Omental fat pad (tissue), 4 donors: ENCODE data around the gene DTD2. TPM values are rescaled to one million over a fixed set of nuclear protein-coding genes. Genes with fewer than 3 reads are reported as not detected.

ENCODE experiments used
- ATAC-seq: fragments of 150-250 bp; one replicate; pipeline ENCODE4 v1.9.1; 2016; ENCODE audit warnings: mild to moderate bottlenecking, moderate library complexity; ENCODE audit not compliant: low FRiP score
- DNase-seq: peaks from one replicate; pipeline ENCODE4 v3.0.0-alpha.2; 2019; ENCODE audit warnings: low spot score
- total RNA-seq, 4 donors: library from RNA; depleted of rRNA; stranded (reverse); fragments of >200 nt; gene quantifications; one replicate each; pipeline ENCODE4 v1.1.0, GENCODE V29; 2016
- TF ChIP-seq, protein P1 (sequence below), 3 donors: fragments of 450-650 bp; IDR thresholded peaks; one replicate each; pipeline ENCODE4 v1.5.1; 2016 to 2017; ENCODE audit warnings: antibody characterized with exemption in 3 of 3, mild to moderate bottlenecking in 3 of 3, moderate library complexity in 2 of 3

Gene DTD2
- total RNA-seq, 4 donors from 2014 or later: 25.1 to 54.4 (median 35.9) TPM

DNA sequence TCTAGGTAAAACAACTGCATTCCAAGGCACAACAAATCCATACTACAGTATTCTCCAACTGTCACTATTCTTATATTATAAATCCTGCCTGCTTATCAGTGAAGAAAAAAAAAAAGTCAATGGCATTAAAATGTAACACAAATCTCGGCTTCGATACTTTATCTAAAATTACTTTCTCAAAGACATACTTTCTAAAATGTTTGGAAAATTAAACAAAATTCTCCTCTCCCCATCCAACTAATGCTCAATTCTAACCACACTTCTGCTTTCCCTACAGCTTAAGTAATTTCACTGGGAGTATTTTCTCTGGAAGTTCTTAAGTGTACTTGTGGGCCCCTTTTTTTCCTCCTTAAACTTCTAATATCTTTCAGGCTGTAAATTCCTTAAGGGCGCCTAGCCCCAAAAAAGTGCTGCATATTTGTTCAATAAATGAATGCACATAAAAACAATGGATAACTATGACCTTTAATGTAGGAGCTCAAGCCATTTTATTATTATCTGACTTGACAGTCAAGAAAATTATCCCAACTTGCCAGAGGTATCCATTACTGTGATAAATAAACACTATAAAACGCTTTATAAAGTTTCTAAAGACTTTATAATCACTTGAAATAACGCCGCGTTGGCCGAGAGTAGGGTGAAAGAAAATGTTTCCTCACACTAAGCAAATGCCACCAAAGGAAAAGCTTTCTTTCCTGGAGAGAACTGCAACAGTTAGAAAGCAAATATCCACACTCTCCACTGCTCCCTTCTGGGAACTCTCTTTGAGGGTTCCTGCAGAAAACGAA lies 37.9 kb downstream of the DTD2 start:
- ATAC-seq (no peak), DNase-seq (no peak)
- TF ChIP-seq, protein P1, sequence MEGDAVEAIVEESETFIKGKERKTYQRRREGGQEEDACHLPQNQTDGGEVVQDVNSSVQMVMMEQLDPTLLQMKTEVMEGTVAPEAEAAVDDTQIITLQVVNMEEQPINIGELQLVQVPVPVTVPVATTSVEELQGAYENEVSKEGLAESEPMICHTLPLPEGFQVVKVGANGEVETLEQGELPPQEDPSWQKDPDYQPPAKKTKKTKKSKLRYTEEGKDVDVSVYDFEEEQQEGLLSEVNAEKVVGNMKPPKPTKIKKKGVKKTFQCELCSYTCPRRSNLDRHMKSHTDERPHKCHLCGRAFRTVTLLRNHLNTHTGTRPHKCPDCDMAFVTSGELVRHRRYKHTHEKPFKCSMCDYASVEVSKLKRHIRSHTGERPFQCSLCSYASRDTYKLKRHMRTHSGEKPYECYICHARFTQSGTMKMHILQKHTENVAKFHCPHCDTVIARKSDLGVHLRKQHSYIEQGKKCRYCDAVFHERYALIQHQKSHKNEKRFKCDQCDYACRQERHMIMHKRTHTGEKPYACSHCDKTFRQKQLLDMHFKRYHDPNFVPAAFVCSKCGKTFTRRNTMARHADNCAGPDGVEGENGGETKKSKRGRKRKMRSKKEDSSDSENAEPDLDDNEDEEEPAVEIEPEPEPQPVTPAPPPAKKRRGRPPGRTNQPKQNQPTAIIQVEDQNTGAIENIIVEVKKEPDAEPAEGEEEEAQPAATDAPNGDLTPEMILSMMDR (IDR thresholded peaks at IDR 0.05): no peak

DNA sequence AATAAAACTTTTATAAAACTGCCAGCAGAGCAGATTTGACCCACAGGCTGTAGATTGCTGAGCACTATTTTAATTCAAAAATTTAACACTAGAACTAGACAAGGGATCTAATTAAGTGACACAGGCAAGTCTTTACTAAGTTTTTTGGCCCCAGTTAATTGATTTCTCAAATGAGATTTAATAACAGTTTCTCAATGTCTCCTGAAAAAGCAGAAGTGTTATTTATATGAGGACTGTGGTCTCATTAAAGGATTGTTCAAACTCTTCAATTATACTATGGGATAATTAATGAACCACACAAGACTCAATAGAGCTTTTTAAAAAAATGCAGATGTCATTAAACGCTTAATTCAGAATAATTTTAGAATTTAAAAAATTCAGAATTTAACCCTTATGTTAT lies 38.9 kb downstream of the DTD2 start:
- TF ChIP-seq, protein P1 (IDR thresholded peaks at IDR 0.05): no peak
- ATAC-seq (no peak), DNase-seq (no peak)

DNA sequence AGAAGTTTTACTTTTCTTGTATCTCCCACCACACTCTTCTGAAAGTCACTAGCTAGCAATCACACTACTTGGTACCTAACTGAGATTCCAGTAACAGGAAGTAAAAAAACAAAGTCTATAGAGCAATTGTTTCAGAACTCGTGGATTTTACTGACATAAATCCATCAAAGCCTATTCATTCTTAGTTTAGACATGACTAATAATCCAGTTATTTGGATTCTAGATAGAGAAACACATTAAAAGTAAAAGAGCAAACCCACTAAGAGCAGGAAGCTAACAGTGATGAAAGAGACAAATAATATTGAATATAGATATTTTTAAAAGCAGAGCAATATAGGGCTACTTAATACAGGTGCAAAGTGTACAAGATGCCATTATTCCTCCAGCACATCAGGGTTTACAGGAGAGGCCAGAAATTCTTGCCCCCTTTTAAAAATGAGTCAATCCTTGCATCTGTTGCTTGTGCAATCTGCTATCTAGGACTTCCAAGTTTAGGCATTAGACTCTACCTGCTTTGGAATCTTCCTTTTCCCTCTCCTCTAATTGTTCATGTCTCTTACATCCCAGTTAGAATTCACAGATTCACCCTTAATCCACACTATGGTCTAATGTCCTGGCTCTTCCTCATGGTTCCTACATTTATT lies 43.0 kb downstream of the DTD2 start:
- peak; percentile 26 for ATAC-seq
- no peak for DNase-seq
- TF ChIP-seq, protein P1 (IDR thresholded peaks at IDR 0.05): no peak

DNA sequence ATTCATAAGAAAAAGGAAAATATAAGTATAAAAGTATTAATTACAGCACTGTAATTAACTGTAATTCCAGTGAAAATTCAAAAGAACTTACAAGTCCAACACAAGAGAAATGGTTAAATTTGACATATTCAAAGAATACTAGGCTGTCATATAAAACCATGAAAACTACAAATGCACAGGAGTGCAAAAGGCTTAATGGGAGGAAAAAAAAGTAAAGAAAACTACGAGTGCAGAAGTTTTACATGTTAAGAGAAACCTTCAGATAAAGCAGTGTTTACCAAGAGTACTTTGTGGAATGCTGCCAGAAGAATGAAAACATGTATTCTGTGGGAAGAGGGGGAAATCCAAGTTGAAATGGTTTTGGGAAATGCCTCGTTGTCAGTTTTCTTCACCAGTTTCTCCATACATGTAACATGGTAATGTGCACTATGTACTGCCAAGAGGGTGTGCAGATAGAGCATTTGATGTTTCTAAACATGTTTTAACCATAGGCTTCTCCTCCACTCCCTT lies 46.0 kb downstream of the DTD2 start:
- ATAC-seq (no peak), DNase-seq (no peak)
- TF ChIP-seq, protein P1 (IDR thresholded peaks at IDR 0.05): no peak

DNA sequence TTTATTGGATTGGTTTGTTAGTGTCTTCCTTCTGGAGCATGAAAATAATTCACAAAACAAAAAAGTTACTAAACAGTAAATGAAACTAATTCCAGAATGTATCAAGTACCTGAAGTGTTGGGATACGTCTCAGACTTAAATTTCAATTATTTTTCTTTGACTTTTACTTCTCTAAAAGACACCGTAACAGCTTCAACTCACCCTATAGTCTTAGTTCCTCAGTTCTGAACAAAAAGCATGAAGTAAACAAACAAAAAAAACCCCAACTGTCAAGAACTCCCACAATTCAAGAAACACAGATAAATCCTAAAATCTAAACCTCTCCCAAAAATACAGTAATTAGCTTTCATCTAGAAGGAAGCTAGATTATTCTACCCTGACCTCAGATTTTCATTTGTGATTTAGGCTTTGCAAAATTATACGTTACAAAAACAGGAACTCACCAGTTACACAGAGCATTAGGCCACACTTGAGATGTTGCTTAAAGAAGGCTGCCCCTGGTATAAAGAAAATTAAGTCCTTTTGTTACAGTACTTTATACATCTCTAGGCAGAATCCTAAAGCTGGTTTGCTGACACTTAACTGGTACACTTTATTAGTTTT lies 47.2 kb downstream of the DTD2 start:
- no peak for DNase-seq
- TF ChIP-seq, protein P1 (IDR thresholded peaks at IDR 0.05): no peak
- ATAC-seq: no peak

DNA sequence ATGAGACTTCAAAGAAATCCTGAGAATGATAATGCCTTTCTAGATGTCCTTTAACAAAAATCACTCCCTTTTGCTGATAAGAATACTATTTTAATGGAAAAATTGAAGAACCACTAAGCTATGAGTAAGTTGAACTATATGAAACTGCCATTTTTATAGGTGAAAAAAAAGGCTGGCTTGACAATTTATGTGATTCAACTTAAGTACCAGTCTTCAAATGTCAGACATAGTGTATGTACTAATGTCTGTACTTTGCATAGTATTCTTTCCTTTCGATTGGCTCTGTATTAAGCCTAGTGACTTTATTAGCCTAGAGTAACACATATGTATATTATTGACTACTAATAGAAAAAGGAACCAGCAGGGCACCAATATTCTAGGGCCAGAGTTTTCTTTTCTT lies 48.9 kb downstream of the DTD2 start:
- TF ChIP-seq, protein P1 (IDR thresholded peaks at IDR 0.05): no peak
- no peak for ATAC-seq
- no peak for DNase-seq
